HEK293 (cell line): ENCODE results near the gene RAET1L.
A peak's percentile ranks its signal among the peaks of the same experiment; 100 is the strongest.

Experiments
- CTCF ChIA-PET: fragments of 350-600 bp; formaldehyde crosslinking; extraction: SDS; loops from one replicate; lab custom pipeline; 2021; ENCODE audit warnings: antibody characterized with exemption; lab: Yijun Ruan, JAX
- POLR2A ChIA-PET: fragments of 300-600 bp; formaldehyde crosslinking; extraction: SDS; loops from one replicate; lab custom pipeline; 2020; ENCODE audit warnings: antibody characterized with exemption, inconsistent platforms; lab: Yijun Ruan, JAX
- H3K27ac ChIP-seq: fragments of 200-500 bp; sonication (Bioruptor generic); 2 replicates; pipeline ENCODE4 v1.5.1; 2014; ENCODE audit warnings: low read depth, low read length, control low read depth, inconsistent platforms; ENCODE audit errors: extremely low read depth
- H3K36me3 ChIP-seq, 2 experiments: fragments of 200-500 bp in 1 of 2; sonication (Bioruptor generic) in 1 of 2; 1 replicate in 1 of 2; 2 replicates in 1 of 2; pipeline ENCODE4 v1.5.1; 2014 to 2017; ENCODE audit warnings: inconsistent platforms in 2 of 2, low read length in 2 of 2; ENCODE audit not compliant: control insufficient read depth in 2 of 2, insufficient read depth in 1 of 2
- H3K4me1 ChIP-seq: fragments of 200-500 bp; sonication (Bioruptor generic); 2 replicates; pipeline ENCODE4 v1.5.1; 2014; ENCODE audit warnings: mild to moderate bottlenecking, low read length, inconsistent platforms; ENCODE audit not compliant: control insufficient read depth, insufficient read depth
- H3K4me3 ChIP-seq: 2 replicates; pipeline ENCODE4 v1.5.1; 2011; ENCODE audit warnings: low read depth, mild to moderate bottlenecking, control low read depth, low read length, moderate library complexity
- H3K9me3 ChIP-seq: fragments of 200-500 bp; sonication (Bioruptor generic); 2 replicates; pipeline ENCODE4 v1.5.1; 2014; ENCODE audit warnings: low read depth, low read length, inconsistent platforms; ENCODE audit not compliant: control insufficient read depth, insufficient read depth
- BCL11A ChIP-seq: fragments of 450-650 bp; formaldehyde crosslinking; IDR thresholded peaks from 2 replicates; pipeline ENCODE4 v1.5.1; 2016; ENCODE audit warnings: low read depth, missing biosample characterization, missing genetic modification characterization
- BCL11B ChIP-seq: fragments of 450-650 bp; formaldehyde crosslinking; IDR thresholded peaks from 2 replicates; pipeline ENCODE4 v1.5.1; 2016; ENCODE audit warnings: low read depth, missing biosample characterization, missing genetic modification characterization
- GFI1B ChIP-seq: fragments of 450-650 bp; formaldehyde crosslinking; IDR thresholded peaks from 2 replicates; pipeline ENCODE4 v1.5.1; 2016; ENCODE audit warnings: missing biosample characterization, missing genetic modification characterization
- KLF10 ChIP-seq: fragments of 450-650 bp; IDR thresholded peaks from 2 replicates; pipeline ENCODE4 v1.5.1; 2018; ENCODE audit warnings: missing biosample characterization, mild to moderate bottlenecking, missing genetic modification characterization
- KLF8 ChIP-seq: fragments of 450-650 bp; formaldehyde crosslinking; IDR thresholded peaks from 2 replicates; pipeline ENCODE4 v1.5.1; 2016; ENCODE audit warnings: missing biosample characterization, missing genetic modification characterization
- SALL2 ChIP-seq: fragments of 450-650 bp; formaldehyde crosslinking; IDR thresholded peaks from 2 replicates; pipeline ENCODE4 v1.5.0; 2017; ENCODE audit warnings: missing biosample characterization, mild to moderate bottlenecking, missing genetic modification characterization, borderline replicate concordance
- SETDB1 ChIP-seq: IDR thresholded peaks from one replicate; pipeline ENCODE4 v1.6.1; 2017; ENCODE audit warnings: mild to moderate bottlenecking, low read length, moderate library complexity, mixed read lengths; ENCODE audit not compliant: insufficient read length
- TRIM28 ChIP-seq: IDR thresholded peaks from 2 replicates; pipeline ENCODE4 v1.6.1; 2011; ENCODE audit warnings: low read length, control low read depth, borderline replicate concordance
- ZIC2 ChIP-seq: fragments of 450-650 bp; formaldehyde crosslinking; IDR thresholded peaks from 2 replicates; pipeline ENCODE4 v1.5.1; 2016; ENCODE audit warnings: missing biosample characterization, missing genetic modification characterization
- ZNF10 ChIP-seq: fragments of 450-650 bp; formaldehyde crosslinking; IDR thresholded peaks from 2 replicates; pipeline ENCODE4 v1.5.1; 2017; ENCODE audit warnings: missing biosample characterization, missing genetic modification characterization
- ZNF16 ChIP-seq: fragments of 450-650 bp; formaldehyde crosslinking; IDR thresholded peaks from 2 replicates; pipeline ENCODE4 v1.5.1; 2016; ENCODE audit warnings: low read depth, missing biosample characterization, missing genetic modification characterization
- ZNF248 ChIP-seq: fragments of 450-650 bp; formaldehyde crosslinking; IDR thresholded peaks from 2 replicates; pipeline ENCODE4 v1.5.1; 2017; ENCODE audit warnings: missing biosample characterization, missing genetic modification characterization
- ZNF366 ChIP-seq: fragments of 450-650 bp; formaldehyde crosslinking; conservative IDR thresholded peaks from 2 replicates; pipeline ENCODE4 v1.5.1; 2016; ENCODE audit warnings: missing biosample characterization, missing genetic modification characterization
- ZNF423 ChIP-seq: fragments of 450-650 bp; formaldehyde crosslinking; IDR thresholded peaks from 2 replicates; pipeline ENCODE4 v1.5.1; 2016; ENCODE audit warnings: missing biosample characterization, missing genetic modification characterization
- ZNF510 ChIP-seq: fragments of 450-650 bp; formaldehyde crosslinking; IDR thresholded peaks from 2 replicates; pipeline ENCODE4 v1.5.1; 2018; ENCODE audit warnings: mild to moderate bottlenecking, missing genetic modification characterization, missing biosample characterization; ENCODE audit not compliant: insufficient replicate concordance
- ZNF530 ChIP-seq: fragments of 450-650 bp; formaldehyde crosslinking; IDR thresholded peaks from 2 replicates; pipeline ENCODE4 v1.5.1; 2016; ENCODE audit warnings: low read depth, missing biosample characterization, missing genetic modification characterization
- ZNF658 ChIP-seq: fragments of 450-650 bp; formaldehyde crosslinking; IDR thresholded peaks from 2 replicates; pipeline ENCODE4; 2016; ENCODE audit warnings: missing biosample characterization, missing genetic modification characterization
- ZNF677 ChIP-seq: fragments of 450-650 bp; IDR thresholded peaks from 2 replicates; pipeline ENCODE4 v1.5.0; 2018; ENCODE audit warnings: missing biosample characterization, mild to moderate bottlenecking, missing genetic modification characterization, moderate library complexity
- ZNF692 ChIP-seq: fragments of 450-650 bp; formaldehyde crosslinking; IDR thresholded peaks from 2 replicates; pipeline ENCODE4 v1.5.1; 2016; ENCODE audit warnings: missing biosample characterization, missing genetic modification characterization
- ZNF768 ChIP-seq: fragments of 450-650 bp; formaldehyde crosslinking; IDR thresholded peaks from 2 replicates; pipeline ENCODE4 v1.5.1; 2018; ENCODE audit warnings: missing biosample characterization, mild to moderate bottlenecking, missing genetic modification characterization
- ZNF777 ChIP-seq: fragments of 450-650 bp; formaldehyde crosslinking; IDR thresholded peaks from 2 replicates; pipeline ENCODE4 v1.5.1; 2017; ENCODE audit warnings: missing biosample characterization, missing genetic modification characterization, borderline replicate concordance
- TF ChIP-seq, protein P1 (sequence below): fragments of 450-650 bp; formaldehyde crosslinking; IDR thresholded peaks from 2 replicates; pipeline ENCODE4 v1.5.1; 2016; ENCODE audit warnings: missing biosample characterization, missing genetic modification characterization
- TF ChIP-seq, protein P2 (sequence below): fragments of 450-650 bp; formaldehyde crosslinking; IDR thresholded peaks from 2 replicates; pipeline ENCODE4 v1.5.1; 2017; ENCODE audit warnings: missing biosample characterization, missing genetic modification characterization
- TF ChIP-seq, protein P3 (sequence below): fragments of 450-650 bp; formaldehyde crosslinking; IDR thresholded peaks from 2 replicates; pipeline ENCODE4 v1.5.1; 2016; ENCODE audit warnings: missing biosample characterization, missing genetic modification characterization
- TF ChIP-seq, protein P4 (sequence below): fragments of 450-650 bp; IDR thresholded peaks from 2 replicates; pipeline ENCODE4 v1.5.1; 2018; ENCODE audit warnings: missing biosample characterization, missing genetic modification characterization

The RAET1L gene

GRCh38 chr6:150056156-150056555 lies 30.8 kb upstream of the RAET1L start (continued):
- TF ChIP-seq, protein P1, sequence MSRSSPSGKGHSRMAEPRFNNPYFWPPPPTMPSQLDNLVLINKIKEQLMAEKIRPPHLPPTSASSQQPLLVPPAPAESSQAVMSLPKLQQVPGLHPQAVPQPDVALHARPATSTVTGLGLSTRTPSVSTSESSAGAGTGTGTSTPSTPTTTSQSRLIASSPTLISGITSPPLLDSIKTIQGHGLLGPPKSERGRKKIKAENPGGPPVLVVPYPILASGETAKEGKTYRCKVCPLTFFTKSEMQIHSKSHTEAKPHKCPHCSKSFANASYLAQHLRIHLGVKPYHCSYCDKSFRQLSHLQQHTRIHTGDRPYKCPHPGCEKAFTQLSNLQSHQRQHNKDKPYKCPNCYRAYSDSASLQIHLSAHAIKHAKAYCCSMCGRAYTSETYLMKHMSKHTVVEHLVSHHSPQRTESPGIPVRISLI (tag by site-specific recombination): no peak
- TF ChIP-seq ZNF366 (tag by site-specific recombination) (no peak), ZNF423 (tag by site-specific recombination) (no peak)

DNA sequence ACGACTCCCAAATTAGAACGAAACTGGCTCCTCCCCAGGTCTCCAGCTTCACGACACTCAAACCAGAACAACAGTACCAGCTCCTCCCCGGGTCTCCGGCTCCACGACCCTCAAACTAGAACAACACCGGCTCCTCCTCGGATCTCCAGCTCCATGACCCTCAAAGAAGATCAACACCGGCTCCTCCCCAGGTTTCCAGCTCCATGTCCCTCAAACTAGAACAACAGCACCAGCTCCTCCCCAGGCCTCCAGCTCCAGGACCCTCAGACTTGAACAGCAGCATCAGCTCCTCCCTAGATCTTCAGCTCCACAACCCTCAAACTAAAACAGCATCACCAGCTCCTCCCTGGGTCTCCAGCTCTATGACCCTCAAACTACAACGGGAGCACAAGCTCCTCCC lies 29.8 kb upstream of the RAET1L start:
- no peak overlapping the region for H3K27ac ChIP-seq
- POLR2A ChIA-PET: interaction anchor here (4.1 kb wide), 1 partner anchor 13 kb away, joined by 24 read pairs; the partner anchor contains the start of gene ULBP3
- no peaks in the 10 kb centered on the region for H3K9me3 ChIP-seq
- H3K4me3 ChIP-seq: no peak overlapping the region
- TF ChIP-seq SALL2: no peak
- TF ChIP-seq, protein P2, sequence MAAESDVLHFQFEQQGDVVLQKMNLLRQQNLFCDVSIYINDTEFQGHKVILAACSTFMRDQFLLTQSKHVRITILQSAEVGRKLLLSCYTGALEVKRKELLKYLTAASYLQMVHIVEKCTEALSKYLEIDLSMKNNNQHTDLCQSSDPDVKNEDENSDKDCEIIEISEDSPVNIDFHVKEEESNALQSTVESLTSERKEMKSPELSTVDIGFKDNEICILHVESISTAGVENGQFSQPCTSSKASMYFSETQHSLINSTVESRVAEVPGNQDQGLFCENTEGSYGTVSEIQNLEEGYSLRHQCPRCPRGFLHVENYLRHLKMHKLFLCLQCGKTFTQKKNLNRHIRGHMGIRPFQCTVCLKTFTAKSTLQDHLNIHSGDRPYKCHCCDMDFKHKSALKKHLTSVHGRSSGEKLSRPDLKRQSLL (tag by site-specific recombination): peak; percentile 56; the same call in 1 of the 2 replicates
- TF ChIP-seq, protein P3, sequence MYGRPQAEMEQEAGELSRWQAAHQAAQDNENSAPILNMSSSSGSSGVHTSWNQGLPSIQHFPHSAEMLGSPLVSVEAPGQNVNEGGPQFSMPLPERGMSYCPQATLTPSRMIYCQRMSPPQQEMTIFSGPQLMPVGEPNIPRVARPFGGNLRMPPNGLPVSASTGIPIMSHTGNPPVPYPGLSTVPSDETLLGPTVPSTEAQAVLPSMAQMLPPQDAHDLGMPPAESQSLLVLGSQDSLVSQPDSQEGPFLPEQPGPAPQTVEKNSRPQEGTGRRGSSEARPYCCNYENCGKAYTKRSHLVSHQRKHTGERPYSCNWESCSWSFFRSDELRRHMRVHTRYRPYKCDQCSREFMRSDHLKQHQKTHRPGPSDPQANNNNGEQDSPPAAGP: no peak
- H3K36me3 ChIP-seq: peaks cover 0 to 7% of the 10 kb centered on the region in 2 experiments; a peak in 1 of 3 replicates
- no peaks in the 10 kb centered on the region for H3K4me1 ChIP-seq
- CTCF ChIA-PET: interaction anchor here (1.0 to 4.1 kb wide), 5 partner anchors 8 to 340 kb away, joined by 3 to 19 read pairs (median 8); partner anchors contain the start of gene ULBP3

DNA sequence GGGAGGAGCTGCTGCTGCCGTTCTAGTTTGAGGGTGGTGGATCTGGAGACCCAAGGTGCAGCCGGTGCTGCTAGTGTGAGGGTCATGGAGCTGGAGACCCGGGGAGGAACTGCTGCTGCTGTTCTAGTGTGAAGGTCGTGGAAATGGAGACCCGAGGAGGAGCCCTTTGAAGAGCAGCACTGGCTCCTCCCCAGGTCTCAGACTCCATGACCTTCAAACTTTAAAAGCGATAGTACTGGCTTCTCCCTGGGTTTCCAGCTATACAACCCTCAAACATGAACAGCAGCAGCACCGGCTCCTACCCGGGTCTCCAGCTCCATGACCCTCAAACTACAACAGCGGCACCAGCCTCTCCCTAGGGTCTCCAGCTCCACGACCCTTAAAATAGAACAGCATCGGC lies 28.1 kb upstream of the RAET1L start:
- no peak for TF ChIP-seq ZNF248 (tag by site-specific recombination)
- TF ChIP-seq ZNF658 (tag by site-specific recombination): no peak
- TF ChIP-seq ZNF768 (tag by site-specific recombination): no peak
- TF ChIP-seq ZIC2 (tag by site-specific recombination): no peak
- no peak for TF ChIP-seq BCL11B (tag by site-specific recombination)
- no peak for TF ChIP-seq ZNF16 (tag by site-specific recombination)
- TF ChIP-seq ZNF530 (tag by site-specific recombination): no peak
- TF ChIP-seq ZNF777 (tag by site-specific recombination): no peak
- no peak for TF ChIP-seq BCL11A (tag by site-specific recombination)
- no peak for TF ChIP-seq KLF10
- TF ChIP-seq ZNF677 (tag by site-specific recombination): no peak
- TF ChIP-seq SETDB1: no peak
- Histone ChIP-seq H3K9me3 (no peaks in the 10 kb centered on the region), H3K4me3 (no peak overlapping the region), H3K27ac (no peak overlapping the region), H3K4me1 (no peaks in the 10 kb centered on the region), H3K36me3 (no peaks in the 10 kb centered on the region)
- CTCF ChIA-PET: interaction anchor here (0.6 to 4.1 kb wide), 5 partner anchors 15 to 633 kb away, joined by 3 to 19 read pairs (median 7); partner anchors contain the start of gene ULBP3
- POLR2A ChIA-PET: interaction anchor here (4.1 kb wide), 1 partner anchor 14 kb away, joined by 24 read pairs; the partner anchor contains the start of gene ULBP3

- no peaks in the 10 kb centered on the region for H3K36me3 ChIP-seq
- ChIA-PET CTCF (interaction anchor here (0.7 to 0.9 kb wide), 2 partner anchors 20 to 345 kb away, joined by 3 to 5 read pairs; no protein-coding TSS in a partner anchor), POLR2A (no interaction called here)
- H3K4me1 ChIP-seq: no peaks in the 10 kb centered on the region
- H3K9me3 ChIP-seq: no peaks in the 10 kb centered on the region
- H3K27ac ChIP-seq: no peak overlapping the region
- H3K4me3 ChIP-seq: no peak overlapping the region
- TF ChIP-seq ZNF10 (tag by site-specific recombination) (no peak), TRIM28 (no peak), ZNF510 (no peak), GFI1B (no peak), KLF8 (tag by site-specific recombination) (no peak), ZNF692 (no peak), ZNF366 (tag by site-specific recombination) (no peak), BCL11A (tag by site-specific recombination) (no peak)
- TF ChIP-seq, protein P4, sequence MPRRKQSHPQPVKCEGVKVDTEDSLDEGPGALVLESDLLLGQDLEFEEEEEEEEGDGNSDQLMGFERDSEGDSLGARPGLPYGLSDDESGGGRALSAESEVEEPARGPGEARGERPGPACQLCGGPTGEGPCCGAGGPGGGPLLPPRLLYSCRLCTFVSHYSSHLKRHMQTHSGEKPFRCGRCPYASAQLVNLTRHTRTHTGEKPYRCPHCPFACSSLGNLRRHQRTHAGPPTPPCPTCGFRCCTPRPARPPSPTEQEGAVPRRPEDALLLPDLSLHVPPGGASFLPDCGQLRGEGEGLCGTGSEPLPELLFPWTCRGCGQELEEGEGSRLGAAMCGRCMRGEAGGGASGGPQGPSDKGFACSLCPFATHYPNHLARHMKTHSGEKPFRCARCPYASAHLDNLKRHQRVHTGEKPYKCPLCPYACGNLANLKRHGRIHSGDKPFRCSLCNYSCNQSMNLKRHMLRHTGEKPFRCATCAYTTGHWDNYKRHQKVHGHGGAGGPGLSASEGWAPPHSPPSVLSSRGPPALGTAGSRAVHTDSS: no peak
Measured at GRCh38 chr6:150050846-150051245, 25.5 kb upstream of the RAET1L start.
